Measurements from ENCODE around the gene TIMP2.

GRCh38 chr17:78913115-78913514 is 12.1 kb downstream of the TIMP2 start:
- TF ChIP-seq EZH2 (IDR thresholded peaks at IDR 0.05; ENCODE audit: borderline replicate concordance, insufficient read depth, low read length, poor library complexity, severe bottlenecking): no peak
- no peak for TF ChIP-seq CTCF (IDR thresholded peaks at IDR 0.05; ENCODE audit: poor library complexity, severe bottlenecking)
- no peak for TF ChIP-seq POLR2AphosphoS5 (IDR thresholded peaks at IDR 0.05)
